ENCODE measurements around the gene AMBP.

DNA sequence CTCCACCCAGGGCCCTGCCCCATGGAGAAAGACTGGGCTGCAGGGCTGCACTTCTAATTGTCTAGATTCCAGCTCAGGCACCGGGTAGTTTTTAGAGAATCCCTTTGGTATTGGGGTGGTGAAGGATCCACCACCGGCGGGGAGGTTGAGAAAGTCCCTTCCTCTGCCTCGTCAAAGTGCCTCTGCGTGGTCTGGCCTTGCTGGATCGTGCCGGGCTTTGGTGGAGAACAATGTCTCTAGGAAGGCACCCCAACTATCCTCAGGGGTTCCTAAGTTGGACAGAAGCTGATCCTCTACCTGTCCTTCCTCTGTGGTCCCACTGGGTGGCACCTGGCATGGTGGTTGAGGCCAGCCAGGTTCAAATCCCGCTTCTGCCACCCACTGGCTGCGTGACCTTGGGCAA is 7.3 kb upstream of the AMBP start:
- TF ChIP-seq, protein P1, sequence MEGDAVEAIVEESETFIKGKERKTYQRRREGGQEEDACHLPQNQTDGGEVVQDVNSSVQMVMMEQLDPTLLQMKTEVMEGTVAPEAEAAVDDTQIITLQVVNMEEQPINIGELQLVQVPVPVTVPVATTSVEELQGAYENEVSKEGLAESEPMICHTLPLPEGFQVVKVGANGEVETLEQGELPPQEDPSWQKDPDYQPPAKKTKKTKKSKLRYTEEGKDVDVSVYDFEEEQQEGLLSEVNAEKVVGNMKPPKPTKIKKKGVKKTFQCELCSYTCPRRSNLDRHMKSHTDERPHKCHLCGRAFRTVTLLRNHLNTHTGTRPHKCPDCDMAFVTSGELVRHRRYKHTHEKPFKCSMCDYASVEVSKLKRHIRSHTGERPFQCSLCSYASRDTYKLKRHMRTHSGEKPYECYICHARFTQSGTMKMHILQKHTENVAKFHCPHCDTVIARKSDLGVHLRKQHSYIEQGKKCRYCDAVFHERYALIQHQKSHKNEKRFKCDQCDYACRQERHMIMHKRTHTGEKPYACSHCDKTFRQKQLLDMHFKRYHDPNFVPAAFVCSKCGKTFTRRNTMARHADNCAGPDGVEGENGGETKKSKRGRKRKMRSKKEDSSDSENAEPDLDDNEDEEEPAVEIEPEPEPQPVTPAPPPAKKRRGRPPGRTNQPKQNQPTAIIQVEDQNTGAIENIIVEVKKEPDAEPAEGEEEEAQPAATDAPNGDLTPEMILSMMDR (IDR thresholded peaks at IDR 0.05), result no peak
- no peak for TF ChIP-seq POLR2A (IDR thresholded peaks at IDR 0.05)

All from right lobe of liver (tissue), 4 donors.